ENCODE results near the gene SLC26A9.

Gene SLC26A9

GRCh38 chr1:205973377-205974232, 30.3 kb upstream of the SLC26A9 start:
- DNase-seq (ENCODE audit: low read depth in 3 of 3) = no peak

- no peak for DNase-seq (ENCODE audit: low read depth in 3 of 3)
These were observed 29.4 kb upstream of the SLC26A9 start for GRCh38 chr1:205972491-205973168.

- DNase-seq (ENCODE audit: low read depth in 3 of 3) = no peak
These were observed 28.8 kb upstream of the SLC26A9 start for GRCh38 chr1:205972081-205972480.

- no peak for DNase-seq (ENCODE audit: low read depth in 3 of 3)
These were observed 27.8 kb upstream of the SLC26A9 start for GRCh38 chr1:205971082-205971481.

- DNase-seq (ENCODE audit: low read depth in 3 of 3) = no peak
These were observed 27.2 kb upstream of the SLC26A9 start for GRCh38 chr1:205970486-205970885.

GRCh38 chr1:205969229-205969628, 26.0 kb upstream of the SLC26A9 start:
- no peak for DNase-seq (ENCODE audit: low read depth in 3 of 3)

- DNase-seq (ENCODE audit: low read depth in 3 of 3) = no peak
These were observed 24.5 kb upstream of the SLC26A9 start for GRCh38 chr1:205967554-205968335.

GRCh38 chr1:205965036-205965884, 22.0 kb upstream of the SLC26A9 start:
- DNase-seq (ENCODE audit: low read depth in 3 of 3) = no peak

- no peak for DNase-seq (ENCODE audit: low read depth in 3 of 3)
These were observed 20.3 kb upstream of the SLC26A9 start for GRCh38 chr1:205963352-205964155.

GRCh38 chr1:205962821-205963221, 19.6 kb upstream of the SLC26A9 start:
- no peak for DNase-seq (ENCODE audit: low read depth in 3 of 3)

- DNase-seq (ENCODE audit: low read depth in 3 of 3) = no peak
These were observed 18.9 kb upstream of the SLC26A9 start for GRCh38 chr1:205961991-205962820.

- no peak for DNase-seq (ENCODE audit: low read depth in 3 of 3)
These were observed 18.1 kb upstream of the SLC26A9 start for GRCh38 chr1:205961405-205961804.

GRCh38 chr1:205959789-205960188, 16.5 kb upstream of the SLC26A9 start:
- no peak for DNase-seq (ENCODE audit: low read depth in 3 of 3)

- no peak for DNase-seq (ENCODE audit: low read depth in 3 of 3)
These were observed 12.2 kb upstream of the SLC26A9 start for GRCh38 chr1:205955499-205955898.

GRCh38 chr1:205954819-205955404, 11.7 kb upstream of the SLC26A9 start:
- DNase-seq (ENCODE audit: low read depth in 3 of 3) = no peak

- DNase-seq (ENCODE audit: low read depth in 3 of 3) = no peak
These were observed 8.5 kb upstream of the SLC26A9 start for GRCh38 chr1:205951746-205952145.

GRCh38 chr1:205950826-205951549, 7.7 kb upstream of the SLC26A9 start:
- no peak for DNase-seq (ENCODE audit: low read depth in 3 of 3)

- no peak for DNase-seq (ENCODE audit: low read depth in 3 of 3)
These were observed 7.0 kb upstream of the SLC26A9 start for GRCh38 chr1:205950280-205950679.

- DNase-seq (ENCODE audit: low read depth in 3 of 3) = no peak
These were observed 6.5 kb upstream of the SLC26A9 start for GRCh38 chr1:205949753-205950152.
